CD4-positive, alpha-beta memory T cell (primary cell): ENCODE data around the gene SMAP1. TPM values are rescaled to one million over a fixed set of nuclear protein-coding genes. Genes with fewer than 3 reads are reported as not detected.

ENCODE experiments used
- CTCF ChIA-PET: fragments of 350-600 bp; sonication (Branson Sonifier 250); formaldehyde crosslinking; loops from one replicate; lab custom pipeline; 2021; ENCODE audit warnings: inconsistent platforms; ENCODE audit not compliant: partially characterized antibody; lab: Charles Lee
- POLR2A ChIA-PET: fragments of 350-600 bp; sonication (Branson Sonifier 250); formaldehyde crosslinking; loops from one replicate; lab custom pipeline; 2021; ENCODE audit not compliant: partially characterized antibody; lab: Charles Lee
- DNase-seq, 5 donors: peaks; one replicate each; pipeline versions ENCODE4 v3.0.0 to v3.0.0-alpha.2; 2020 to 2022; ENCODE audit warnings: mixed read lengths in 1 of 5
- H3K27ac ChIP-seq: one replicate; pipeline ENCODE4 v1.7.0; 2013; ENCODE audit warnings: low read depth, low read length
- H3K27me3 ChIP-seq: 2 replicates; pipeline ENCODE4 v1.7.0; 2013; ENCODE audit warnings: mild to moderate bottlenecking, low read length, moderate library complexity; ENCODE audit not compliant: insufficient read depth
- H3K36me3 ChIP-seq: 2 replicates; pipeline ENCODE4 v1.7.0; 2013; ENCODE audit warnings: mild to moderate bottlenecking, low read length, moderate library complexity; ENCODE audit not compliant: insufficient read depth
- H3K4me1 ChIP-seq: 2 replicates; pipeline ENCODE4 v1.7.0; 2013; ENCODE audit warnings: mild to moderate bottlenecking, low read length, moderate library complexity; ENCODE audit not compliant: insufficient read depth
- H3K4me3 ChIP-seq, 2 donors: one replicate each; pipeline ENCODE4 v1.7.0; 2013; ENCODE audit warnings: low read length in 2 of 2, mild to moderate bottlenecking in 1 of 2
- H3K9me3 ChIP-seq, 2 donors: one replicate each; pipeline ENCODE4 v1.7.0; 2013; ENCODE audit warnings: low read length in 2 of 2, control low read depth in 1 of 2; ENCODE audit not compliant: control insufficient read depth in 1 of 2
- H3K27ac Mint-ChIP-seq, 7 donors: one replicate each; pipeline ENCODE4 v1.8.0; 2020 to 2021; ENCODE audit warnings: mixed read lengths in 7 of 7, mild to moderate bottlenecking in 6 of 7, inconsistent platforms in 3 of 7, moderate library complexity in 3 of 7
- H3K27me3 Mint-ChIP-seq, 2 donors: one replicate each; pipeline ENCODE4 v1.8.0; 2020 to 2021; ENCODE audit warnings: mixed read lengths in 2 of 2
- H3K36me3 Mint-ChIP-seq, 2 donors: one replicate each; pipeline ENCODE4 v1.8.0; 2020 to 2021; ENCODE audit warnings: mixed read lengths in 2 of 2, inconsistent platforms in 1 of 2, mild to moderate bottlenecking in 1 of 2
- H3K4me1 Mint-ChIP-seq, 4 donors: one replicate each; pipeline ENCODE4 v1.8.0; 2020 to 2021; ENCODE audit warnings: mixed read lengths in 4 of 4, mild to moderate bottlenecking in 1 of 4
- H3K4me3 Mint-ChIP-seq, 8 donors: one replicate each; pipeline ENCODE4 v1.8.0; 2020 to 2021; ENCODE audit warnings: mixed read lengths in 8 of 8, mild to moderate bottlenecking in 7 of 8, moderate library complexity in 6 of 8, inconsistent platforms in 3 of 8
- H3K9me3 Mint-ChIP-seq, 8 donors: one replicate each; pipeline ENCODE4 v1.8.0; 2020 to 2021; ENCODE audit warnings: mixed read lengths in 8 of 8, mild to moderate bottlenecking in 5 of 8, inconsistent platforms in 3 of 8, moderate library complexity in 1 of 8
- intact Hi-C: fragments of 100-400 bp; cut with micrococcal nuclease; formaldehyde crosslinking; loops from one replicate; pipeline ENCODE4 v1.15.1; 2023
- polyA plus RNA-seq, 2 donors: library from polyadenylated mRNA; unstranded; fragments of 300-500 nt; fragmentation: Illumina TruSeq; gene quantifications; one replicate each; pipeline ENCODE4 v1.2.3, GENCODE V29; 2021
- total RNA-seq, 2 experiments: library from RNA; stranded (reverse); gene quantifications; one replicate each; pipeline ENCODE4 v1.2.3, GENCODE V29; 2021

Gene SMAP1
- total and polyA plus RNA-seq, 4 experiments from 2014 or later, result 25.5 to 38.4 (median 28.3) TPM

DNA sequence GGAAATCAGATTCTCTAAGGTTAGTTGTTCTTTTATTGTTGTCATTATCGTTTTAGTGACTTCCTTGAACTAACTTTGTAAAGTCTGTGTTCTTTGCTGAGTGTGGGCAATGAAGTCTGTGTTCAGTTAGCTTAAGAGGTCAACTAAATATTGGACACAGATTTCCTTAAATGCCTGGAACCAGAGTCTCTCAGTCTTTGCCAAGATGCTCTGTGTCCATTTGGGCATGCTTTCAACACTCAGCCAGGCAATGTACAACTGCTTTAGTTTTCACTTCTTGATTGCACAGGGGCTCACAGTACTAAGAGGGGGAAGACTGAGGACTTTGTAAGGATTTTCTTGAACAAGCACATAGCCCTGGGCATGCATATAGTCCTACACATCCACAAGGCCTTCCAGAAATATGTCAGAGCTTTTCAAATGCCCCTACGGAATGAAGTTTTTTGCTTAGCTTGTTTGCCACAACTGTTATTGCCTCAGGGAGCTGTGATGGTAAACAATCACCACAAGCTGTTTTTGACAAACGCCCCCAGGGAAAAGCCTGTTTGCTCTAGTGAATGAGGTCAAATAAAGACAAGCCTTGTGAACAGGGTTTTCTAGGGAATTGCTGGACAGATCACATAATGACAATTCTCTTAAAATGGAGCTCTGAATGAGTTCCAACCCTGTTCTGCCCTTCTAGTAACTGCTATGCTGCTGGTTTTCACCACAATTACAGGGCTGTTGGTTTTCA lies 206.7 kb downstream of the SMAP1 start:
- DNase-seq, result no peak
- Mint-ChIP-seq H3K27me3 (peaks cover 6 to 8% of the 10 kb centered on the region in 2 donors), H3K4me3 (no peak overlapping the region), H3K4me1 (no peaks in the 10 kb centered on the region), H3K36me3 (peaks cover 4 to 5% of the 10 kb centered on the region in 2 donors), H3K27ac (no peak overlapping the region), H3K9me3 (peaks cover 0 to 33% (median 25%) of the 10 kb centered on the region in 8 donors)
- H3K27ac ChIP-seq, result no peak overlapping the region
- POLR2A ChIA-PET, result no interaction called here
- no peaks in the 10 kb centered on the region for H3K36me3 ChIP-seq
- intact Hi-C loops, result no loop called here
- CTCF ChIA-PET, result interaction anchor here (0.8 to 2.0 kb wide), 2 partner anchors 10 to 12 kb away, joined by 3 to 14 read pairs; no protein-coding TSS in a partner anchor
- H3K4me3 ChIP-seq, result no peak overlapping the region
- no peaks in the 10 kb centered on the region for H3K9me3 ChIP-seq
- H3K4me1 ChIP-seq, result no peaks in the 10 kb centered on the region
- no peaks in the 10 kb centered on the region for H3K27me3 ChIP-seq

DNA sequence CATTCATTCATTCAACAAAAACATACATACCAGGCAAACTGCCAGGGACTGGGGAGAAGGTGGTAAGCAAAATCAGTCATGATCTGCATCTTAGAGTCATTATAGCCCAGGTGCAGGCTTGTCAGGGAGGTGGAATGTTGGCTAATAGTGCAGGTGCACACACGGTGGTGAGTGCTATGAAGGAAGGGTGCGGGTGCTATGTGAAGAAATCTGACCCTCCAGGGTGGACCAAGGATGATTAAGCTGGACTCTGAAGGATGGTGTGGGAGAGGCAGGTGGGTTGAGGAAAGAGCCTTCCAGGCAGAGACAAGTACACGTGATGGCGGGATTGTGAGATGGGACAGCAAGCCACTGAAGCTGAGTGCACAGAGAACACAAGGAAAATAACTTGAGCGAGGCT lies 211.8 kb downstream of the SMAP1 start:
- no peak overlapping the region for H3K4me3 Mint-ChIP-seq
- H3K4me1 Mint-ChIP-seq, result no peaks in the 10 kb centered on the region
- H3K9me3 Mint-ChIP-seq, result peaks cover 0 to 4% (median under 1%) of the 10 kb centered on the region in 8 donors
- DNase-seq, result no peak
- H3K27me3 ChIP-seq, result no peaks in the 10 kb centered on the region
- CTCF ChIA-PET, result interaction anchor here (1.0 to 1.5 kb wide), 3 partner anchors 170 to 658 kb away, joined by 3 to 7 read pairs (median 4); no protein-coding TSS in a partner anchor
- peaks cover 15 to 16% of the 10 kb centered on the region in 2 donors for H3K27me3 Mint-ChIP-seq
- H3K4me1 ChIP-seq, result no peaks in the 10 kb centered on the region
- no peak overlapping the region for H3K27ac ChIP-seq
- intact Hi-C loops, result no loop called here
- H3K27ac Mint-ChIP-seq, result no peak overlapping the region
- H3K4me3 ChIP-seq, result no peak overlapping the region
- no peaks in the 10 kb centered on the region for H3K36me3 Mint-ChIP-seq
- no peaks in the 10 kb centered on the region for H3K9me3 ChIP-seq
- POLR2A ChIA-PET, result no interaction called here
- H3K36me3 ChIP-seq, result no peaks in the 10 kb centered on the region

DNA sequence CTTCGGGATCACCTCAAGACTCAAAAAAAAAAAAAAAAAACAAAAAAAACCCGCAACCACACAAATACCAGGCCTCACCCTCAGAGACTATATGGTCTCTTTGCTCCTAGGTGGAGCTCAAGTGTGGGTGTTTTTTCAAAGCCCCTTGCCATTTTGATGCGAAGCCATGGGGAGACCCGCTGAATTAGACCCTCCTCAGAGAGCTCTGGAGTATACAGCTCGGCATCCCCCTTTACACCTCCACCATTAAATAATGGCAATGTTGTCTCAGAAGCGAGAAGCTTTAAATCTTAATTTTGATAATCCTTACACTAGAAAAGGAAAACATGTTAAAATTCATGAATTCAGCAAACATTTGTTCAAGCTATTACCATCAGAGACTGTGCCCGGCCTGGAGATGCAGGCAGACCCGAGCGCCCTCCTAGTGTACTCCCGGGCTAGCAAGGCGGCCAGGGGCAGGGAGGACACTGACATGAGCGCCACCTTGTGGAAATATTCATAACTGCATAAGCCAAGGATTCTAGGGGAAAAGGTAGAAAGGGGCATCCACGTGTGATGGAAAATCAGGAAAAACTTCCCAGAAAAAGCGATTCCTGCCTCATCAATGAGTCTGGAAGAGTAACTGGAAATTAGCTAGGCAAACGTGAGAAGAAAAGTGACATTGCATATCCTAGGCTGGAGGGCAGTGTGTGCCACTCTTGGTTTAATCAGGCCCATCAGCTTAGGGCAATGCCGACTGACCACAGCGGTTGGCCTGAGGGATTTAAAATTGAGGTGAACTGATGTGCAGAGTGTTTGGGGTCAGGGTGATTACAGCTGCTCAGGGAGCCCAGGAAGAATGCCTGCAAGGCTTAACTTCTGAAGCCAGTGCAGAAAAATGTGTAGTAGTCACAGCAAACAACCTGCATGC lies 216.6 kb downstream of the SMAP1 start:
- Histone ChIP-seq H3K4me3 (no peak overlapping the region), H3K27ac (no peak overlapping the region), H3K9me3 (no peaks in the 10 kb centered on the region), H3K36me3 (no peaks in the 10 kb centered on the region), H3K4me1 (no peaks in the 10 kb centered on the region), H3K27me3 (no peaks in the 10 kb centered on the region)
- CTCF ChIA-PET, result interaction anchor here (0.6 to 5.5 kb wide), 46 partner anchors 9 to 663 kb away, joined by 3 to 149 read pairs (median 4); partner anchors contain the start of gene SDHAF4
- no peaks in the 10 kb centered on the region for H3K36me3 Mint-ChIP-seq
- peaks cover 10 to 14% of the 10 kb centered on the region in 2 donors for H3K27me3 Mint-ChIP-seq
- no peak overlapping the region for H3K27ac Mint-ChIP-seq
- no peak overlapping the region for H3K4me3 Mint-ChIP-seq
- no peaks in the 10 kb centered on the region for H3K4me1 Mint-ChIP-seq
- H3K9me3 Mint-ChIP-seq, result no peaks in the 10 kb centered on the region
- intact Hi-C loops, result loop anchor here (1.0 to 2.0 kb wide), 3 partner anchors 178 to 664 kb away; no protein-coding TSS in a partner anchor
- peak; percentile 49 to 61 (median 55) for DNase-seq
- POLR2A ChIA-PET, result no interaction called here

DNA sequence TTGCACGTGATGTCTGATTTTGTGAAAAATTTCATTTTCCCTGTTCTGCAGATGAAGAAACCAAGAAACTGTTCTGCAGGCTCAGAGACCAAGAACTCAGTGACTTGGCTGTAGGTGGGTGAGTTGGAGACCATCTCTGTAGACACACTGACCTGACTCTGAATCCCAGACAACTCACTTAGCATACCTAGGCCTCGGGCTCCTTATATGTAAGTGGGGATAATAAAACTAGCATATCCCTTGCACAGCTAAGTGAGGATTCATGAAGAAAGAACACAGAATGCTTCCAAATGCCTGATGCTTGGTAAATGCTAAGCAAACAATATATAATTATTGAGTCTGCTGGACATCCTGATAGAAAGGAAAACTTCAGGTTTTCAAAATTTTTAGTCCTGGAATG lies 218.4 kb downstream of the SMAP1 start:
- POLR2A ChIA-PET, result no interaction called here
- Histone ChIP-seq H3K4me3 (no peak overlapping the region), H3K4me1 (no peaks in the 10 kb centered on the region), H3K27ac (no peak overlapping the region), H3K27me3 (no peaks in the 10 kb centered on the region), H3K36me3 (no peaks in the 10 kb centered on the region), H3K9me3 (no peaks in the 10 kb centered on the region)
- intact Hi-C loops, result no loop called here
- peaks cover 6 to 7% of the 10 kb centered on the region in 2 donors for H3K27me3 Mint-ChIP-seq
- no peaks in the 10 kb centered on the region for H3K36me3 Mint-ChIP-seq
- no peak for DNase-seq
- no peak overlapping the region for H3K4me3 Mint-ChIP-seq
- H3K9me3 Mint-ChIP-seq, result no peaks in the 10 kb centered on the region
- no peaks in the 10 kb centered on the region for H3K4me1 Mint-ChIP-seq
- CTCF ChIA-PET, result interaction anchor here (1.0 to 5.5 kb wide), 10 partner anchors 9 to 575 kb away, joined by 3 to 149 read pairs (median 4); no protein-coding TSS in a partner anchor
- H3K27ac Mint-ChIP-seq, result no peak overlapping the region

DNA sequence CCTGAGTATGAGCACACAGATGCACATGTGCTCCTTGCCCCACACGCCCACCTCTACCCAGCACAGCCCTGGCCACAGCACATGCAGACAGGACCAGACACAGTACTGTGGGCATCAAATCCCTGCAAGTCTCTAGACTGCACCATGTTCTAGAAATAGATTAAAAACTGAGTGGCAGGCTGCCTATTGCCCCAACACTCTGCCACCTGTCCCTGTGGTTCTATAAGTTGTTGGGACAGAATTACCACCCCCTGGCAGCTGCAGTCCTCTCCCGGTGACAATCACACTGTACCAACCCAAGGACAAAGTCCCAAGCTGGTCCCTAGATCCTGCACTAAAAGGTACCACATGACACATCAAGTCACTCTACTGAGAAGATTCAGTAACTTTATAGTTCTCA lies 219.0 kb downstream of the SMAP1 start:
- Histone ChIP-seq H3K9me3 (no peaks in the 10 kb centered on the region), H3K36me3 (no peaks in the 10 kb centered on the region), H3K4me1 (no peaks in the 10 kb centered on the region), H3K27me3 (no peaks in the 10 kb centered on the region), H3K4me3 (no peak overlapping the region), H3K27ac (no peak overlapping the region)
- ChIA-PET CTCF (interaction anchor here (1.0 to 5.5 kb wide), 7 partner anchors 12 to 365 kb away, joined by 3 to 149 read pairs (median 4); no protein-coding TSS in a partner anchor), POLR2A (no interaction called here)
- Mint-ChIP-seq H3K27ac (peak overlapping the region in 1 of 7 donors; percentile 32), H3K9me3 (no peaks in the 10 kb centered on the region), H3K27me3 (peaks cover 4 to 5% of the 10 kb centered on the region in 2 donors), H3K4me3 (no peak overlapping the region), H3K4me1 (no peaks in the 10 kb centered on the region), H3K36me3 (no peaks in the 10 kb centered on the region)
- no peak for DNase-seq
- intact Hi-C loops, result no loop called here

DNA sequence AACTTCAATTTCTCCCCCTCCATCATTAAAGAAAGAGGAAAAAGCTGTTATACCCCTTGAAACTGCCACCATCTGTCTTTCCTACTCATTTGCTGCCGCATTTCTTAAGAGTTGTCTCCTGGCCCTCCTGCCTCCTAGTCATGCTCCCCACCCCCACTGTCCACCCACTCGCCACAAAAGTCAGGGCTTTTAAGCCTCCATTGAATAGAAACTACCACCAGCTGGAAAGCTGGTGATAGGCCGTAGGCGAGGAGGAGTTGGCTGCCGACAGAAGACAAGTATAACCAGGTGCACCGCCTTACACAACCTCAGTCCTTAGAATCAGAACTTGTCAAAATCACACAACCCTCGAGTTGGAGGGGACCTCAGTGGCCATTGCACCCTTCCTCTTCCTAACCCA lies 221.6 kb downstream of the SMAP1 start:
- intact Hi-C loops, result no loop called here
- CTCF ChIA-PET, result interaction anchor here (2.2 kb wide), 1 partner anchor 182 kb away, joined by 6 read pairs; no protein-coding TSS in a partner anchor

DNA sequence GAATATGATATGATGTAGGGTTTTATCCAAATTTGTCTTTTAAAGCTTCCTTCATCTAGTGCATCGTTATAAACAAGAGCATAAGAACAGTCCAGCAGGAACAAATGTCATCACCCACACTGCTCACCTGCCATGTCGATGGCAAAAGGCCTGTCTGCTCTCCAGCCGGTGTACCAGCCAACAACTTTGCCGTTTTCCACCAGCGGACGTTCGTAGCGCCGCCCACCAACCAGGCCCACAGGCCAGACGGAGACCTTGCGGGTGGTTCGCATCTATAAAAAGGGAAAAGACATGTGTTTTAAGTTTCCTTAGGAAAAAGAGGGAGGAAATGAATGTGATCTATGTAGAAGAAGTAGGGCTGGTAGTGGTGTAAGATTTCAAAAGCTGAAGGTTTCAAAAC lies 226.3 kb downstream of the SMAP1 start:
- Histone ChIP-seq H3K4me1 (no peaks in the 10 kb centered on the region), H3K9me3 (no peaks in the 10 kb centered on the region), H3K36me3 (no peaks in the 10 kb centered on the region), H3K27ac (no peak overlapping the region), H3K27me3 (no peaks in the 10 kb centered on the region), H3K4me3 (no peak overlapping the region)
- peaks cover 4 to 9% of the 10 kb centered on the region in 2 donors for H3K27me3 Mint-ChIP-seq
- H3K36me3 Mint-ChIP-seq, result no peaks in the 10 kb centered on the region
- H3K27ac Mint-ChIP-seq, result no peak overlapping the region
- no peak for DNase-seq
- ChIA-PET POLR2A (no interaction called here), CTCF (interaction anchor here (4.5 kb wide), 1 partner anchor 9 kb away, joined by 21 read pairs; no protein-coding TSS in a partner anchor)
- H3K9me3 Mint-ChIP-seq, result no peaks in the 10 kb centered on the region
- intact Hi-C loops, result no loop called here
- no peaks in the 10 kb centered on the region for H3K4me1 Mint-ChIP-seq
- H3K4me3 Mint-ChIP-seq, result no peak overlapping the region

More for the DNA sequence above, 221.6 kb downstream of the SMAP1 start:
- Mint-ChIP-seq H3K9me3 (no peaks in the 10 kb centered on the region), H3K27me3 (peaks cover 4 to 6% of the 10 kb centered on the region in 2 donors), H3K4me1 (no peaks in the 10 kb centered on the region), H3K27ac (no peak overlapping the region), H3K36me3 (no peaks in the 10 kb centered on the region), H3K4me3 (no peak overlapping the region)
- no peak overlapping the region for H3K27ac ChIP-seq
- H3K4me1 ChIP-seq, result no peaks in the 10 kb centered on the region
- H3K9me3 ChIP-seq, result no peaks in the 10 kb centered on the region
- POLR2A ChIA-PET, result no interaction called here
- DNase-seq, result no peak
- no peak overlapping the region for H3K4me3 ChIP-seq
- H3K27me3 ChIP-seq, result no peaks in the 10 kb centered on the region
- no peaks in the 10 kb centered on the region for H3K36me3 ChIP-seq
